Tibial artery (tissue), 4 donors: ENCODE results near the gene SF1.

Experiments
- DNase-seq, 2 donors: peaks; one replicate each; pipeline ENCODE4 v3.0.0-alpha.2; 2019
- H3K27ac ChIP-seq, 2 donors: fragments of 200-600 bp; sonication (generic) in 1 of 2; 1 replicate in 1 of 2; 2 replicates in 1 of 2; pipeline ENCODE4 v1.5.1; 2018 to 2019; ENCODE audit warnings: mild to moderate bottlenecking in 1 of 2
- H3K27me3 ChIP-seq, 2 donors: fragments of 200-600 bp; sonication (generic) in 1 of 2; one replicate each; pipeline versions ENCODE4 v1.5.1 to v1.6.0; 2016 to 2019
- H3K36me3 ChIP-seq, 3 donors: fragments of 200-600 bp; sonication (generic) in 2 of 3; one replicate each; pipeline ENCODE4 v1.5.1; 2016 to 2019; ENCODE audit warnings: mild to moderate bottlenecking in 2 of 3
- H3K4me1 ChIP-seq, 4 donors: fragments of 200-600 bp; sonication (generic) in 2 of 4; 1 replicate in 3 of 4; 2 replicates in 1 of 4; pipeline ENCODE4 v1.5.1; 2016 to 2019
- H3K4me3 ChIP-seq, 2 donors: fragments of 200-600 bp; sonication (generic) in 1 of 2; 1 replicate in 1 of 2; 2 replicates in 1 of 2; pipeline ENCODE4 v1.5.1; 2018 to 2019; ENCODE audit warnings: mild to moderate bottlenecking in 2 of 2
- H3K9me3 ChIP-seq, 3 donors: fragments of 200-600 bp; sonication (generic) in 1 of 3; one replicate each; pipeline ENCODE4 v1.5.1; 2016 to 2019
- intact Hi-C: fragments of 100-400 bp; cut with DNase I; formaldehyde crosslinking; loops from one replicate; pipeline ENCODE4 v1.15.0; 2023; ENCODE audit warnings: low total_unique reads
- TF ChIP-seq, protein P1 (sequence below), 2 experiments: fragments of 200-600 bp in 1 of 2; fragments of 450-650 bp in 1 of 2; IDR thresholded peaks; one replicate each; pipeline ENCODE4 v1.5.1; 2017 to 2019; ENCODE audit warnings: antibody characterized with exemption in 2 of 2, mild to moderate bottlenecking in 1 of 2, moderate library complexity in 1 of 2

Gene SF1

DNA sequence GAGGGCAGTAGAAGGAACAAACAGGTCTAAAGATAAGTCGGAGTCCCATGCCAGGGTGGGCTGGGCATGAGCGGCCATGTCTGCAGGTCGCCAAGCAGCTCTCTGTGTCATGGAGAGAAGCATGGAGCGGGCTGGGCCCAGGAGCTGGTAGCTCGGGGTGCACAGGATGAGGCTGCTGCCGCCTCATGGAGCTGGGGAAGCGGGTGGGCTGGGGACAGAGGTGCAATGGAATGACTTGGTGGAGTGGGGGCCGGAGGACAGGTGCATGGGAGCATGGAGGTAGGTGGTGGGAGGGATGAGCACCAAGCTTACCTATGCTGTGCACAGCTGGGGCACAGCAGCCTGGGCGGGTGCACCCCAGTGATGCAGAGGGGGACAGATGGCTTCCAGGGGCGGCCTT lies 58.9 kb downstream of the SF1 start:
- peaks cover 3 to 84% of the 10 kb centered on the region in 2 donors for H3K27me3 ChIP-seq

DNA sequence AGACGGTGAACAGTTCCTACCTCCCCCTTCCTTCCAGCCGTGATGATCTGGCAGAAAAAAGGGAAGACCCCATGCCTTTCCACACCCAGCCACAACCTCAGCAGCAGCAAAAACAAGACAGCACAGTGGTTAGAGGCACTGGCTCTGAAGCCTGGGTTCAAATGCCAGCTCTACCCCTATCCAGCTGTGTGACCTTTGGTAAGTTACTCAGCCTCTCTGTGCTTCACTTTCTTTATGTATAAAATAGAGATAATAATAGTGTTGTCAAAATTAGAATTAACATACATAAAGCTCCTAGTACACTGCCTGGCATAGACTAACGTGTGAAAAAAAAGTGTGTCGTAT lies 59.6 kb downstream of the SF1 start:
- no peak overlapping the region for H3K27ac ChIP-seq
- H3K27me3 ChIP-seq = peaks cover 3 to 91% of the 10 kb centered on the region in 2 donors
- peaks cover 0 to 8% (median 4%) of the 10 kb centered on the region in 4 donors for H3K4me1 ChIP-seq

More for the DNA sequence above, 58.9 kb downstream of the SF1 start:
- Histone ChIP-seq H3K9me3 (no peaks in the 10 kb centered on the region), H3K4me3 (no peak overlapping the region), H3K4me1 (peaks cover 0 to 7% (median 3%) of the 10 kb centered on the region in 4 donors), H3K36me3 (no peaks in the 10 kb centered on the region), H3K27ac (no peak overlapping the region)
- intact Hi-C loops = no loop called here
- TF ChIP-seq, protein P1, sequence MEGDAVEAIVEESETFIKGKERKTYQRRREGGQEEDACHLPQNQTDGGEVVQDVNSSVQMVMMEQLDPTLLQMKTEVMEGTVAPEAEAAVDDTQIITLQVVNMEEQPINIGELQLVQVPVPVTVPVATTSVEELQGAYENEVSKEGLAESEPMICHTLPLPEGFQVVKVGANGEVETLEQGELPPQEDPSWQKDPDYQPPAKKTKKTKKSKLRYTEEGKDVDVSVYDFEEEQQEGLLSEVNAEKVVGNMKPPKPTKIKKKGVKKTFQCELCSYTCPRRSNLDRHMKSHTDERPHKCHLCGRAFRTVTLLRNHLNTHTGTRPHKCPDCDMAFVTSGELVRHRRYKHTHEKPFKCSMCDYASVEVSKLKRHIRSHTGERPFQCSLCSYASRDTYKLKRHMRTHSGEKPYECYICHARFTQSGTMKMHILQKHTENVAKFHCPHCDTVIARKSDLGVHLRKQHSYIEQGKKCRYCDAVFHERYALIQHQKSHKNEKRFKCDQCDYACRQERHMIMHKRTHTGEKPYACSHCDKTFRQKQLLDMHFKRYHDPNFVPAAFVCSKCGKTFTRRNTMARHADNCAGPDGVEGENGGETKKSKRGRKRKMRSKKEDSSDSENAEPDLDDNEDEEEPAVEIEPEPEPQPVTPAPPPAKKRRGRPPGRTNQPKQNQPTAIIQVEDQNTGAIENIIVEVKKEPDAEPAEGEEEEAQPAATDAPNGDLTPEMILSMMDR (IDR thresholded peaks at IDR 0.05) = no peak
- no peak for DNase-seq

GRCh38 chr11:64718084-64718779 lies 60.1 kb downstream of the SF1 start:
- DNase-seq = no peak
- no peaks in the 10 kb centered on the region for H3K9me3 ChIP-seq
- intact Hi-C loops = no loop called here
- peaks cover 3 to 96% of the 10 kb centered on the region in 2 donors for H3K27me3 ChIP-seq
- peaks cover 0 to 8% (median 5%) of the 10 kb centered on the region in 4 donors for H3K4me1 ChIP-seq
- no peaks in the 10 kb centered on the region for H3K36me3 ChIP-seq
- TF ChIP-seq, protein P1 (IDR thresholded peaks at IDR 0.05) = no peak
- no peak overlapping the region for H3K4me3 ChIP-seq
- H3K27ac ChIP-seq = no peak overlapping the region

More for the DNA sequence above, 59.6 kb downstream of the SF1 start:
- Histone ChIP-seq H3K4me3 (no peak overlapping the region), H3K36me3 (no peaks in the 10 kb centered on the region), H3K9me3 (no peaks in the 10 kb centered on the region)
- DNase-seq = no peak
- intact Hi-C loops = no loop called here
- TF ChIP-seq, protein P1 (IDR thresholded peaks at IDR 0.05) = no peak

GRCh38 chr11:64717268-64717578 lies 61.1 kb downstream of the SF1 start:
- TF ChIP-seq, protein P1 (IDR thresholded peaks at IDR 0.05) = no peak
- Histone ChIP-seq H3K4me1 (peaks cover 0 to 18% (median 10%) of the 10 kb centered on the region in 4 donors), H3K9me3 (no peaks in the 10 kb centered on the region), H3K27ac (no peak overlapping the region), H3K36me3 (no peaks in the 10 kb centered on the region), H3K27me3 (peaks cover 4 to 98% of the 10 kb centered on the region in 2 donors), H3K4me3 (no peak overlapping the region)
- intact Hi-C loops = no loop called here
- no peak for DNase-seq

GRCh38 chr11:64716473-64717267 lies 61.7 kb downstream of the SF1 start:
- intact Hi-C loops = no loop called here

More at GRCh38 chr11:64716473-64717267, 61.7 kb downstream of the SF1 start:
- no peak for DNase-seq
- Histone ChIP-seq H3K27ac (no peak overlapping the region), H3K9me3 (no peaks in the 10 kb centered on the region), H3K27me3 (peaks cover 10 to 98% of the 10 kb centered on the region in 2 donors), H3K4me1 (peaks cover 0 to 19% (median 11%) of the 10 kb centered on the region in 4 donors), H3K4me3 (no peak overlapping the region), H3K36me3 (no peaks in the 10 kb centered on the region)
- TF ChIP-seq, protein P1 (IDR thresholded peaks at IDR 0.05) = no peak
